22Rv1 (cell line): ENCODE measurements around the gene PRPSAP2.

ENCODE experiments used
- CTCF ChIP-seq: fragments of 450-650 bp; IDR thresholded peaks from 2 replicates; pipeline ENCODE4 v1.5.1; 2017; ENCODE audit warnings: mild to moderate bottlenecking
- ZFX ChIP-seq: fragments of 450-650 bp; IDR thresholded peaks from 2 replicates; pipeline ENCODE4 v1.6.1; 2017; ENCODE audit warnings: antibody characterized with exemption, borderline replicate concordance

GRCh38 chr17:18919963-18920362, 62.0 kb downstream of the PRPSAP2 start:
- no peak for TF ChIP-seq CTCF
- TF ChIP-seq ZFX: no peak
